Measurements from ENCODE around the gene EMILIN2.

The EMILIN2 gene

GRCh38 chr18:2954869-2955645, 108.3 kb downstream of the EMILIN2 start:
- DNase-seq: no peak
- Histone ChIP-seq H3K9me3 (no peaks in the 10 kb centered on the region), H3K27me3 (no peaks in the 10 kb centered on the region), H3K4me3 (ENCODE audit: low read depth, low read length) (no peak overlapping the region), H3K36me3 (no peaks in the 10 kb centered on the region), H3K4me1 (no peaks in the 10 kb centered on the region)
- TF ChIP-seq CTCF (IDR thresholded peaks at IDR 0.05; ENCODE audit: low read depth, low read length): no peak

DNA sequence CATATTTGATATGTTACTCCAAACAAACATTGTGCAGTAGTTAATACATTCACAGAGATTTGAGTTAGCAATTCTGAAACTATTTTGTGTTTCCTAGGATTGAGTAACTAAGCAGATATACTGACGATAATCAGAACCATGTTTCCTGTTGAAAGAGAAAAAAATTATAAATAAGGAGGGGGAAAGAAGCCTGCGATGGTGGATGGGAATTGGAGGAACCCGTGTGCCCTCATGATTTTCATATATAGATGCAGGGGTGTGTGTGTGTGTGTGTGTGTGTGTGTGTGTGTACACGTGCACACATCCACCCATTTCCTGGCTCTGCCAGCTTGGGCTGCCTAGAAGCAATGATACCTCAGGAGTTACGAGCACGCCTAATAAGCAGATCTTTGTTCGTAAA, 109.2 kb downstream of the EMILIN2 start:
- H3K4me1 ChIP-seq: no peaks in the 10 kb centered on the region
- no peak for DNase-seq
- H3K9me3 ChIP-seq: no peaks in the 10 kb centered on the region
- TF ChIP-seq CTCF (IDR thresholded peaks at IDR 0.05; ENCODE audit: low read depth, low read length): no peak
- H3K36me3 ChIP-seq: no peaks in the 10 kb centered on the region
- no peak overlapping the region for H3K4me3 ChIP-seq (ENCODE audit: low read depth, low read length)
- H3K27me3 ChIP-seq: no peaks in the 10 kb centered on the region

- DNase-seq: no peak
- Histone ChIP-seq H3K27me3 (no peaks in the 10 kb centered on the region), H3K4me3 (ENCODE audit: low read depth, low read length) (no peak overlapping the region), H3K9me3 (no peaks in the 10 kb centered on the region), H3K36me3 (no peaks in the 10 kb centered on the region), H3K4me1 (0 out of 2 replicates have a peak, but pooled peaks cover 4% of the 10 kb centered on the region)
- TF ChIP-seq CTCF (IDR thresholded peaks at IDR 0.05; ENCODE audit: low read depth, low read length): no peak
Observed at GRCh38 chr18:2958819-2959298, 112.1 kb downstream of the EMILIN2 start.

DNA sequence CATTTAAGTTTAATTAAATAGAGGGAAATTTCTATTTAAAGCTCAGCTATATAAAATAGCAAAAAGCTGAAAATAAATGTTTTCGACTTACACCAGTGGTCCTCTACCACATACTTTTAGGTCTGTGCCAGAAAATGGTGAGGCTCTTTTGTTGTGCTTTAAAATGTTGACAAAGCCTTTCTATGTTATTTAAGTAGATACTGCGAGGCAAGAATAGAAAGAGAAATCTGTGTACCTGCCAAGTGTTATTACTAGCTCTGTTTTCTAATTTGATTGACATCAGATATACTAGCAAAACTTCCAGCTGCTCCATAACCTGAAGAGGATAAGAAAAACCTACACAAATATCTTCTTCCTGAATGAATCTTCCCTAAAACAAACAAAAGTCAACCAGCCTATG, 112.5 kb downstream of the EMILIN2 start:
- Histone ChIP-seq H3K36me3 (no peaks in the 10 kb centered on the region), H3K9me3 (no peaks in the 10 kb centered on the region), H3K4me3 (ENCODE audit: low read depth, low read length) (no peak overlapping the region), H3K27me3 (no peaks in the 10 kb centered on the region), H3K4me1 (0 out of 2 replicates have a peak, but pooled peaks cover 4% of the 10 kb centered on the region)
- no peak for TF ChIP-seq CTCF (IDR thresholded peaks at IDR 0.05; ENCODE audit: low read depth, low read length)
- DNase-seq: no peak

- no peak for TF ChIP-seq CTCF (IDR thresholded peaks at IDR 0.05; ENCODE audit: low read depth, low read length)
- H3K4me1 ChIP-seq: 0 out of 2 replicates have a peak, but pooled peaks cover 4% of the 10 kb centered on the region
- no peaks in the 10 kb centered on the region for H3K36me3 ChIP-seq
- DNase-seq: no peak
- H3K9me3 ChIP-seq: no peaks in the 10 kb centered on the region
- no peaks in the 10 kb centered on the region for H3K27me3 ChIP-seq
- H3K4me3 ChIP-seq (ENCODE audit: low read depth, low read length): no peak overlapping the region
Observed at GRCh38 chr18:2960983-2961696, 114.3 kb downstream of the EMILIN2 start.

- Histone ChIP-seq H3K27me3 (no peaks in the 10 kb centered on the region), H3K36me3 (no peaks in the 10 kb centered on the region), H3K4me3 (ENCODE audit: low read depth, low read length) (no peak overlapping the region), H3K9me3 (no peaks in the 10 kb centered on the region), H3K4me1 (0 out of 2 replicates have a peak, but pooled peaks cover 4% of the 10 kb centered on the region)
- no peak for TF ChIP-seq CTCF (IDR thresholded peaks at IDR 0.05; ENCODE audit: low read depth, low read length)
- DNase-seq: peak; percentile 24
Observed at GRCh38 chr18:2961821-2962220, 115.0 kb downstream of the EMILIN2 start.

Data from BE2C (cell line).